Adrenal gland (tissue), 12 donors: ENCODE measurements around the gene TBC1D32. TPM values are rescaled to one million over a fixed set of nuclear protein-coding genes. Genes with fewer than 3 reads are reported as not detected.
"Not testable (repeated sequence)": the region's sequence is repeated elsewhere in the genome, so short reads cannot be mapped to it uniquely, and the experiment has no call there.

ENCODE experiments used
- DNase-seq, 7 donors: peaks; one replicate each; pipeline ENCODE4 v3.0.0-alpha.2; 2019 to 2020
- H3K27ac ChIP-seq, 5 donors: fragments of 200-600 bp; sonication (generic) in 4 of 5; 1 replicate in 3 of 5; 2 replicates in 2 of 5; pipeline versions ENCODE4 v1.5.1 to v1.8.0; 2016 to 2020; ENCODE audit warnings: mild to moderate bottlenecking in 1 of 5
- H3K27me3 ChIP-seq: fragments of 200-600 bp; 2 replicates; pipeline ENCODE4 v1.8.0; 2021
- H3K36me3 ChIP-seq, 2 donors: fragments of 200-600 bp; replicated peaks in 1 of 2; 1 replicate in 1 of 2; 2 replicates in 1 of 2; pipeline versions ENCODE4 v1.5.1 to v1.8.0; 2018 to 2022
- H3K4me1 ChIP-seq, 2 donors: fragments of 200-600 bp; replicated peaks in 1 of 2; 1 replicate in 1 of 2; 2 replicates in 1 of 2; pipeline versions ENCODE4 v1.5.1 to v1.8.0; 2018 to 2021
- H3K4me3 ChIP-seq, 4 donors: fragments of 200-600 bp; sonication (generic) in 3 of 4; one replicate each; pipeline ENCODE4 v1.5.1; 2016 to 2018
- H3K9me3 ChIP-seq, 3 donors: fragments of 200-600 bp; sonication (generic) in 1 of 3; replicated peaks in 1 of 3; 1 replicate in 2 of 3; 2 replicates in 1 of 3; pipeline versions ENCODE4 v1.5.1 to v1.8.0; 2016 to 2021
- POLR2A ChIP-seq, 2 donors: fragments of 450-650 bp; IDR thresholded peaks; one replicate each; pipeline ENCODE4 v1.6.1; 2017; ENCODE audit warnings: antibody characterized with exemption in 2 of 2, mild to moderate bottlenecking in 2 of 2, moderate library complexity in 1 of 2
- WGBS, 4 donors: extraction: QIAGEN DNeasy Blood & Tissue Kit in 2 of 4; methylation state at CpG; one replicate each; pipeline versions ENCODE4 v1.1.5 to v1.1.7; 2013 to 2017; 5-methylcytosine and 5-hydroxymethylcytosine counted together
- intact Hi-C, 2 donors: fragments of 100-400 bp; cut with DNase I; formaldehyde crosslinking; loops; one replicate each; pipeline versions ENCODE4 v1.14.1 to v1.15.0; 2022 to 2023
- polyA plus RNA-seq, 3 donors: library from polyadenylated mRNA; stranded (reverse); fragments of 200-250 nt in 2 of 3; fragments of 350-450 nt in 1 of 3; fragmentation: Illumina TruSeq in 1 of 3; extraction: RNeasy Lipid Tissue Mini Kit (QIAGEN cat#74804) in 1 of 3; gene quantifications; one replicate each; pipeline ENCODE4 v1.2.3, GENCODE V29; 2013 to 2014
- total RNA-seq, 9 donors: library from RNA; depleted of rRNA in 4 of 9; stranded (reverse); fragments of >200 nt in 4 of 9; fragments of 120-200 nt in 1 of 9; fragmentation: NEBNext Ultra II Directional in 1 of 9; extraction: Animal tissue kit (Norgen Biotek cat#: 25700) in 1 of 9; gene quantifications; one replicate each; pipeline versions ENCODE4 v1.1.0 to v1.2.4, GENCODE V29; 2013 to 2023
- TF ChIP-seq, protein P1 (sequence below), 6 experiments: fragments of 450-650 bp in 4 of 6; fragments of 200-600 bp in 2 of 6; sonication (generic) in 1 of 6; IDR thresholded peaks; 1 replicate in 5 of 6; 2 replicates in 1 of 6; pipeline versions ENCODE4 v1.5.1 to v1.8.0; 2016 to 2021; ENCODE audit warnings: antibody characterized with exemption in 6 of 6, mild to moderate bottlenecking in 2 of 6, moderate library complexity in 1 of 6
- donor health status: healthy with polysubstance abuse.
- donor health status: Bipolar disorder and iron deficiency.
- donor health status: DM: yes; HTN: yes; CAD: no.
- donor health status: DM: no; HTN: no; CAD: no.
- donor health status: DM: no; HTN: no; CAD: no.
- donor health status: DM: yes; HTN: yes; CAD: no.

TBC1D32 gene
- total and polyA plus RNA-seq, 12 donors = 1.9 to 41.5 (median 9.0) TPM

DNA sequence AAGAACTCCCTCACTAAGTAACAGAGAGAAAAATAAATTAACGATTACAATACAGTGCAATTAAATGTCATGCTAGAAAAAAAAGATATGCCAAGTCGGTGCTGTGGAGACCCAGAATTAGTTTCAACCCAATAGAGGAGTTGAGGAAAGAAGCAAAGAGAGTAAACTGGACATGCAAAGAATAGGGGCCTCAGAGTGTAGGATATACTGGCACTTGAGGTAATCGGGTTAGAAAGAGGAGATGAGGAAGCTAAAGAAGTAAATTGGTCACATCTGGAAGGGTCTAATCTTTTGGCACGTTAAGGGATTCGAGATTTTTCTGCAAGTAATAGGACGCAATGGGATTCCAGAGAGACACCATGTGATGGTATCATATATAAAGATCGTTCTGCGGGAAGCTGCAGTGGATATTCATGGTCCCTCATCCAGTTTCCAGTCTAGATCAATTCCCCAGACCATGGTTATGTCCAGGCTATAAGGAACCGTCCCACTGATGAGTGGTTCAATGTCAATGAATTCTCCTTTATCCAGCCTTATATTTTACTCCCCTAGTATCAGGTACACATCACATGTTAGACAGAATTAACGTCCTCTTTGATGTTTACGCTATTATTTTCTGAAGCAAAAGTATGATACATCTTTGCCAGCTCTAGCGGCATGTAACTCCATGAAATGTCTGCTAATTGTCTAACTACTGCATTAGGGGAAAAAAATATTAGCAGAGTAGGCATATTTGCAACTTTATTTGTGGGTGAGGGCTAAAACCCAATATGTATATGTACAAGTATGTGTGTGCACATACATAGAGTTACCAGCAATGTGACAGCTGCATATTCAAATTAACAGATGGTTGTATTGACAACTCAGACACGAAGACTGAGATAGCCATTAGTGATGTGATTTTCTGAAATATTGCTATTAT is 1.1 kb upstream of the TBC1D32 start:
- TF ChIP-seq, protein P1, sequence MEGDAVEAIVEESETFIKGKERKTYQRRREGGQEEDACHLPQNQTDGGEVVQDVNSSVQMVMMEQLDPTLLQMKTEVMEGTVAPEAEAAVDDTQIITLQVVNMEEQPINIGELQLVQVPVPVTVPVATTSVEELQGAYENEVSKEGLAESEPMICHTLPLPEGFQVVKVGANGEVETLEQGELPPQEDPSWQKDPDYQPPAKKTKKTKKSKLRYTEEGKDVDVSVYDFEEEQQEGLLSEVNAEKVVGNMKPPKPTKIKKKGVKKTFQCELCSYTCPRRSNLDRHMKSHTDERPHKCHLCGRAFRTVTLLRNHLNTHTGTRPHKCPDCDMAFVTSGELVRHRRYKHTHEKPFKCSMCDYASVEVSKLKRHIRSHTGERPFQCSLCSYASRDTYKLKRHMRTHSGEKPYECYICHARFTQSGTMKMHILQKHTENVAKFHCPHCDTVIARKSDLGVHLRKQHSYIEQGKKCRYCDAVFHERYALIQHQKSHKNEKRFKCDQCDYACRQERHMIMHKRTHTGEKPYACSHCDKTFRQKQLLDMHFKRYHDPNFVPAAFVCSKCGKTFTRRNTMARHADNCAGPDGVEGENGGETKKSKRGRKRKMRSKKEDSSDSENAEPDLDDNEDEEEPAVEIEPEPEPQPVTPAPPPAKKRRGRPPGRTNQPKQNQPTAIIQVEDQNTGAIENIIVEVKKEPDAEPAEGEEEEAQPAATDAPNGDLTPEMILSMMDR (IDR thresholded peaks at IDR 0.05) = no peak
- TF ChIP-seq POLR2A (IDR thresholded peaks at IDR 0.05) = no peak
- intact Hi-C loops = no loop called here
- no peaks in the 10 kb centered on the region for H3K36me3 ChIP-seq
- no peak for DNase-seq
- peak overlapping the region; percentile 96 to 100 (median 99) for H3K27ac ChIP-seq
- 48 to 55% (median 49%) methylated on average over 13 of the region's 13 CpGs for WGBS, 4 donors
- no peaks in the 10 kb centered on the region for H3K27me3 ChIP-seq
- H3K4me1 ChIP-seq = peaks cover 0 to 5% of the 10 kb centered on the region in 2 donors
- H3K4me3 ChIP-seq = peak overlapping the region; percentile 84 to 96 (median 89)
- H3K9me3 ChIP-seq = no peaks in the 10 kb centered on the region

DNA sequence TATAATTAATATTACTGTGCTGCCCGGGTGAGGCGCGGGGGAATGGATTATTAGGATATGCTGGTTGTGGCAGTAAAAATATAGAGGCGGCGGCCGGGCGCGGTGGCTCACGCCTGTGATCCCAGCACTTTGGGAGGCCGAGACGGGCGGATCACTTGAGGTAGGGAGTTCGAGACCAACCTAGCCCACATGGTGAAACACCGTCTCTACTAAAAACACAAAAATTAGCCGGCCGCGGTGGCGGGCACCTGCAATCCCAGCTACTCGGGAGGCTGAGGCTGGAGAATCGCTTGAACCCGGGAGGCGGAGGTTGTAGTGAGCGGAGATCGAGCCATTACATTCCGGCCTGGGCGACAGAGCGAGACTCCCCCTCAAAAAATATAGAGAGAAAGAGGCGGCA is 586 bp downstream of the TBC1D32 start:
- H3K9me3 ChIP-seq, H3K27me3 ChIP-seq, intact Hi-C loops, H3K4me1 ChIP-seq, H3K36me3 ChIP-seq: not testable (repeated sequence)
- Histone ChIP-seq H3K27ac (peak overlapping the region in 1 of 5 donors; percentile 99), H3K4me3 (peak overlapping the region in 1 of 4 donors; percentile 91)
- 93 to 95% (median 95%) methylated on average over 28 of the region's 28 CpGs for WGBS, 4 donors
- peak in 3 of 7 donors; percentile 24 to 56 (median 26) for DNase-seq

DNA sequence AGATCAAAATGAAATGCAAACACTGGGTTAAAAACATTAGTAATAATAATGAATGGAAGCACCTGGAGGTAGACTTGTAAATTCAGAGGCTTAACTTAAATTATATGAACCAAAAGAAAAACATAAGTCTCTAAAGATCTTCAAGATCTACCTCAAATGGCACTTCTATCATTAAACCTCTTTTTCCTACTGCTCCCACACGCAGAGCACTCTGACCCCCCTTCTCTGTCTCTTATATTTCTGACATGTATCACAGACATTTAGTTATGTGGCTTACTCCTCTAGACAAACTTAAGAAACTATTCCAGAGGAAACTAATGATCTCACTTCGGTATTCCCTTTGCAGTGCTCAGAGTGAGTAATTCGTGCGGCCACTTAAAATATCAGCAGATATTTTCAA is 1.1 kb downstream of the TBC1D32 start:
- Histone ChIP-seq H3K27me3 (no peaks in the 10 kb centered on the region), H3K4me1 (peaks cover 0 to 5% of the 10 kb centered on the region in 2 donors), H3K27ac (no peak overlapping the region), H3K36me3 (no peaks in the 10 kb centered on the region), H3K9me3 (no peaks in the 10 kb centered on the region), H3K4me3 (no peak overlapping the region)
- WGBS, 4 donors = 91 to 96% (median 96%) methylated on average over 4 of the region's 4 CpGs
- no peak for TF ChIP-seq POLR2A (IDR thresholded peaks at IDR 0.05)
- TF ChIP-seq, protein P1 (IDR thresholded peaks at IDR 0.05) = no peak
- intact Hi-C loops = no loop called here
- no peak for DNase-seq

DNA sequence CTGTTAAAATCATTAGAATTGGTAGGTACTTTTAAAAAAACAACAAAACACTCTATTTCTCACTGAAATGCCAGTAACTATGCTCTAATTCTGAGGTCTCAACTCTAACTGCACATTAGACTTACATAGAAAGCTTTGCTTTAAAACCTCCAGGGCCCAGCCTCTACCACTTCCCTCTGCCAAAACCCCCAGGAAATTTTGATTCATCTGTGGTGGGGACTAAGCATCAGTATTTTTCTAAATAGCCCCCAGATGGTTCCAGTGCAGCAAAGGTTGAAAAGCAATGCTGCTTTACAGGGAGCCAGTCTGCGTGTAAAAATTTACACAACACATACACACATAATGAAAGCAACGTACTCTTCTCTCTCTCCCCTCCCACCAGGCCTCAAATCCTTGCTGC is 3.8 kb downstream of the TBC1D32 start:
- TF ChIP-seq POLR2A (IDR thresholded peaks at IDR 0.05) = no peak
- TF ChIP-seq, protein P1 (IDR thresholded peaks at IDR 0.05) = no peak
- Histone ChIP-seq H3K4me3 (no peak overlapping the region), H3K4me1 (peaks cover 0 to 5% of the 10 kb centered on the region in 2 donors), H3K27me3 (no peaks in the 10 kb centered on the region), H3K27ac (no peak overlapping the region), H3K36me3 (no peaks in the 10 kb centered on the region), H3K9me3 (no peaks in the 10 kb centered on the region)
- 73 to 83% (median 82%) methylated on average over 2 of the region's 2 CpGs for WGBS, 4 donors
- intact Hi-C loops = no loop called here
- DNase-seq = no peak
